Progenitor cell of endocrine pancreas (in vitro differentiated cells): ENCODE measurements around the gene MOBP. TPM values are rescaled to one million over a fixed set of nuclear protein-coding genes. Genes with fewer than 3 reads are reported as not detected.
"Not testable (repeated sequence)": the region's sequence is repeated elsewhere in the genome, so short reads cannot be mapped to it uniquely, and the experiment has no call there.

ENCODE experiments used
- DNase-seq: peaks from one replicate; pipeline ENCODE4 v3.0.0; 2021; ENCODE audit warnings: low spot score; ENCODE audit not compliant: unreplicated experiment
- H3K27ac Mint-ChIP-seq: 2 replicates; pipeline ENCODE4 v1.8.0; 2021; ENCODE audit warnings: mild to moderate bottlenecking, moderate library complexity, mixed read lengths
- H3K27me3 Mint-ChIP-seq: 2 replicates; pipeline ENCODE4 v1.8.0; 2021; ENCODE audit warnings: mixed read lengths
- H3K36me3 Mint-ChIP-seq: 2 replicates; pipeline ENCODE4 v1.8.0; 2022; ENCODE audit warnings: mixed read lengths; ENCODE audit not compliant: insufficient read depth
- H3K4me1 Mint-ChIP-seq: 2 replicates; pipeline ENCODE4 v1.8.0; 2021; ENCODE audit warnings: low read depth, mixed read lengths
- H3K4me3 Mint-ChIP-seq: 2 replicates; pipeline ENCODE4 v1.8.0; 2021; ENCODE audit warnings: low read depth, mild to moderate bottlenecking, moderate library complexity, mixed read lengths
- H3K9me3 Mint-ChIP-seq: 2 replicates; pipeline ENCODE4 v1.8.0; 2021; ENCODE audit warnings: low read depth, mixed read lengths
- CTCF ChIP-seq: fragments of 200-600 bp; sonication (generic); IDR thresholded peaks from one replicate; pipeline ENCODE4 v1.5.0; 2021; ENCODE audit warnings: antibody characterized with exemption, mild to moderate bottlenecking; ENCODE audit not compliant: unreplicated experiment
- long read RNA-seq: library from polyadenylated mRNA; unstranded; transcript quantifications from one replicate; pipeline ENCODE4 v2.0.0, GENCODE V29; 2020
- total RNA-seq: library from RNA; stranded (reverse); gene quantifications from 2 replicates; pipeline ENCODE4 v1.2.1, GENCODE V29; 2021

The MOBP gene, protein sequence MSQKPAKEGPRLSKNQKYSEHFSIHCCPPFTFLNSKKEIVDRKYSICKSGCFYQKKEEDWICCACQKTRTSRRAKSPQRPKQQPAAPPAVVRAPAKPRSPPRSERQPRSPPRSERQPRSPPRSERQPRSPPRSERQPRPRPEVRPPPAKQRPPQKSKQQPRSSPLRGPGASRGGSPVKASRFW
- not detected in 2 replicates for total RNA-seq
- long read RNA-seq: 0 reads

GRCh38 chr3:39467394-39468107 is at the start of gene MOBP:
TSS of gene MOBP (plus strand) at chr3:39467680. CDS start at chr3:39502070, 34,390 bp downstream.
- no peak for DNase-seq
- no peak within 1 kb of the TSS for H3K27ac Mint-ChIP-seq
- H3K9me3 Mint-ChIP-seq: no peaks in the 10 kb centered on the region
- H3K4me1 Mint-ChIP-seq: no peaks in the 10 kb centered on the region
- TF ChIP-seq CTCF: no peak
- H3K36me3 Mint-ChIP-seq: no peaks in the 10 kb centered on the region
- H3K27me3 Mint-ChIP-seq: no peaks in the 10 kb centered on the region
- no peak within 1 kb of the TSS for H3K4me3 Mint-ChIP-seq

GRCh38 chr3:39418556-39419225 is 48.8 kb upstream of the MOBP start:
- not testable (repeated sequence) for H3K27ac Mint-ChIP-seq, DNase-seq, H3K9me3 Mint-ChIP-seq, H3K4me3 Mint-ChIP-seq, H3K27me3 Mint-ChIP-seq, H3K36me3 Mint-ChIP-seq
- H3K4me1 Mint-ChIP-seq: peaks cover 26% of the 10 kb centered on the region

DNA sequence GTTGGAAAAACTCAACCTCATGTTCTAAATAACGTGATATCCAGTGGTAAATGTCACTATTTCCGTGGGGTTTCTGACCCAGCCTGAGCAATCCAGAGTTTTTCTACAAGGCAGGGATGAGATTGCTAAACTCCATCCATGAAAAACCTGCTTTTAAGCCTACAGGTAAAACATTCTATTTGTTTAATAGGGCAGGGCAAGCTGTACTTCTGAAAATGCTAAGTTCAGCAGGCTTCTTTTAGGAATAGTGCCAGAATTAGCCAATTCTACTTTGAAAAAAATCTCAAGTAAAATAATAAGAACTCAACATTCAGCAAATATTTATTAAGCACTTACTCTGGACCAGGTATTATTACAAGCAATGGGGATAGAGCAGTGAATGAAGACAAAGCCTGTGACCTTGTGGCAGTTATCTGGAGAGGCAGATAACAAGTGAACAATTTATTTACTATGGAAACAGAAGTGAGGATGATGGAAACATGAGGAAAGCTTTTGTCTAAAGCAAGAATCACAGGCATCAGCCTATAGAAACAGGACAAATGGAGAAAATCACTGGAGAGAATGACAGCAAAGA is 47.7 kb upstream of the MOBP start:
- no peaks in the 10 kb centered on the region for H3K9me3 Mint-ChIP-seq
- no peak for TF ChIP-seq CTCF
- H3K27me3 Mint-ChIP-seq: peaks cover 6% of the 10 kb centered on the region
- H3K27ac Mint-ChIP-seq: peak overlapping the region; percentile 48
- DNase-seq: no peak
- peaks cover under 1% of the 10 kb centered on the region for H3K36me3 Mint-ChIP-seq
- H3K4me1 Mint-ChIP-seq: peaks cover 26% of the 10 kb centered on the region
- no peak overlapping the region for H3K4me3 Mint-ChIP-seq

GRCh38 chr3:39420543-39420942 is 46.9 kb upstream of the MOBP start:
- H3K9me3 Mint-ChIP-seq: no peaks in the 10 kb centered on the region
- H3K27me3 Mint-ChIP-seq: peaks cover 6% of the 10 kb centered on the region
- H3K27ac Mint-ChIP-seq: no peak overlapping the region
- H3K4me3 Mint-ChIP-seq: no peak overlapping the region
- no peak for DNase-seq
- no peaks in the 10 kb centered on the region for H3K36me3 Mint-ChIP-seq
- TF ChIP-seq CTCF: no peak
- H3K4me1 Mint-ChIP-seq: peaks cover 26% of the 10 kb centered on the region

- Mint-ChIP-seq H3K4me3 (no peak overlapping the region), H3K27me3 (peaks cover 8% of the 10 kb centered on the region), H3K27ac (no peak overlapping the region), H3K4me1 (peaks cover 17% of the 10 kb centered on the region), H3K9me3 (no peaks in the 10 kb centered on the region), H3K36me3 (no peaks in the 10 kb centered on the region)
- TF ChIP-seq CTCF: no peak
- DNase-seq: no peak
Measured at GRCh38 chr3:39423436-39423970, 44.0 kb upstream of the MOBP start.
